Central memory CD8-positive, alpha-beta T cell (primary cell): ENCODE results near the gene FRY.

Experiments
- ATAC-seq: fragments of 150-1000 bp; cut with Tn5 transposase; replicated peaks from 2 replicates; pipeline ENCODE4 v1.10.0; 2022; ENCODE audit warnings: mild to moderate bottlenecking, moderate FRiP score, moderate number of reproducible peaks; ENCODE audit not compliant: poor library complexity, severe bottlenecking; ENCODE audit errors: extremely low read depth
- DNase-seq, 2 donors: peaks; one replicate each; pipeline ENCODE4 v3.0.0; 2021; ENCODE audit warnings: low spot score in 2 of 2
- H3K27ac Mint-ChIP-seq: one replicate; pipeline ENCODE4 v1.8.0; 2022; ENCODE audit warnings: low read depth, mild to moderate bottlenecking, moderate library complexity, mixed read lengths
- H3K27me3 Mint-ChIP-seq: one replicate; pipeline ENCODE4 v1.8.0; 2022; ENCODE audit warnings: mixed read lengths
- H3K36me3 Mint-ChIP-seq: one replicate; pipeline ENCODE4 v1.8.0; 2022; ENCODE audit warnings: mild to moderate bottlenecking, moderate library complexity, mixed read lengths; ENCODE audit not compliant: insufficient read depth
- H3K4me1 Mint-ChIP-seq: one replicate; pipeline ENCODE4 v1.8.0; 2022; ENCODE audit warnings: mixed read lengths
- H3K4me3 Mint-ChIP-seq: one replicate; pipeline ENCODE4 v1.8.0; 2022; ENCODE audit warnings: mild to moderate bottlenecking, moderate library complexity, mixed read lengths
- H3K9me3 Mint-ChIP-seq: one replicate; pipeline ENCODE4 v1.8.0; 2022; ENCODE audit warnings: mixed read lengths

FRY gene

DNA sequence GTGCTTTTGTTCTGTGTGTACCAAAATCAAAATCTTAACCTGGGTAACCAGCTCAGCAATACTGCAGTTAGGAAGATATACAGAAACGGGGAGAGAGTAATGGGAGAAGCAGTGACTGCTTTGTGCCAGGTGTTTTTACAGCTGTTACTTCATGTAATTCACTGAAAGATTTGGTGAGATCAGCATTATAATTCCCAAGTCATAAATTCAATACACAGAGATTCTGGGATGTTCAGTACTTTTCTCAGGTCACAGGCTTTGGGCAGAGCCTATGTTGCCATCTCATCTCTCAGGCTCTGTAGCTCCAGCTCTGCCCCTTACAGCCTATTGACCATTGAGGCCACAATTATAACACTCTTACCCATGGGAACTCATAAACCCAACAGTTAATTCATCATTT lies 145.1 kb downstream of the FRY start:
- DNase-seq (no peak), ATAC-seq (no peak)
- H3K27ac Mint-ChIP-seq: no peak overlapping the region
- peaks cover 2% of the 10 kb centered on the region for H3K36me3 Mint-ChIP-seq
- H3K27me3 Mint-ChIP-seq: peaks cover 10% of the 10 kb centered on the region
- no peaks in the 10 kb centered on the region for H3K4me1 Mint-ChIP-seq
- no peak overlapping the region for H3K4me3 Mint-ChIP-seq
- H3K9me3 Mint-ChIP-seq: no peaks in the 10 kb centered on the region

DNA sequence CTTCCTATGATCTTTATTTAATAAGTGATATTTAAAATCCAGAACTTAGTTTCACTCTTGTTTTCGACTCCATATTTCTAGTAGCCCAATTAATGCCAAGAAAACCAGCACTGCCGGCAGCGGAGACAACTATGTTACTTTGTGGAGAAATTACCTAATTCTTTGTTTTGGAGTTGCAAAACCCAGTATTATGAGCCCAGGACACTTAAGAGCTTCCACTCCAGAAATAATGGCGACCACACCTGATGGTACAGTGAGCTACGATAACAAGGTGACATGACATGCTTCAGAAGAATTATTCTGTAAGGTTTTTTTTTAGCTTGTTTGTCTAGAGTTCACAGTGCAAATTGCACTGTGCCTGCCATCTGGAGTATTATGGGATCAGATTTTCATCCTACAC lies 147.2 kb downstream of the FRY start:
- H3K4me1 Mint-ChIP-seq: no peaks in the 10 kb centered on the region
- no peaks in the 10 kb centered on the region for H3K9me3 Mint-ChIP-seq
- no peak for DNase-seq
- H3K27ac Mint-ChIP-seq: no peak overlapping the region
- peaks cover 2% of the 10 kb centered on the region for H3K36me3 Mint-ChIP-seq
- peaks cover 10% of the 10 kb centered on the region for H3K27me3 Mint-ChIP-seq
- ATAC-seq: no peak
- H3K4me3 Mint-ChIP-seq: no peak overlapping the region

DNA sequence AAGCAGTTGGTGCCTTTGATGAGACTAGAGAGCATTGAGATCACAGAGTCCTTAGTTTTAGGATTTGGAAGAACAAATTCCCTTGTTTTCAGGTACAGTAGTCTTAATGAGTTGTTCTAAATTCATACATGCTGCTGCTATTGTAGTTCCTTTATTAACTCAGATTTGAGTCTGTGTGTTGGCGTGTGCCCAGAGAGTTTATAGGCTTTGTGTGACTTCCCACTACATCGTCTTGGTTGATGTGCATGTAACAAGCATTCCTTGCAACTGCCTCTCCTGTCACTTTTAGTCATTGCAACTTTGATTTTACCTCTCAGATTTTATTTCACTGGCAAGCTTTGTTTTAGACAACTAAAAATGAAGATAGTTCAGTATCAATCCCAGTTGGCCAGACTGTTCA lies 148.1 kb downstream of the FRY start:
- no peaks in the 10 kb centered on the region for H3K4me1 Mint-ChIP-seq
- no peaks in the 10 kb centered on the region for H3K9me3 Mint-ChIP-seq
- H3K27me3 Mint-ChIP-seq: peaks cover 12% of the 10 kb centered on the region
- ATAC-seq (no peak), DNase-seq (no peak)
- no peak overlapping the region for H3K27ac Mint-ChIP-seq
- H3K4me3 Mint-ChIP-seq: no peak overlapping the region
- peaks cover 2% of the 10 kb centered on the region for H3K36me3 Mint-ChIP-seq

DNA sequence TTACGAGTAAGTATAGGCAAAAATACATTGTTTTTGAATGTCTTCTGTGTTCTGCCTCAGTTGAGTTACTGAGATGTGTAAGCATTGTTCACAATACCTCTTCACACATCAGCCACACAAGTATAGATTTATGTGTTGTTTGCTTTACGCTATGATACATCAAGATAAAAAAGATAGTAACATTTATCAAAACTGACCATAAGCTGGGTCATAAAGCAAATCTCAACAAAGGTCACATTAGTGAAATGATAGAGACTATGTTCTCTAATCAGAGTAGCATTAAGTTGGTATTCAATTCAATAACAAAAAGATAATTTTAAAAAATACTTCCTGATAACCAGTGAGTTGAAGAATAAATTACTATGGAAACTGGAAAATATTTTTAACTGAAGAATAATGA lies 156.1 kb downstream of the FRY start:
- H3K4me3 Mint-ChIP-seq: no peak overlapping the region
- peaks cover 3% of the 10 kb centered on the region for H3K36me3 Mint-ChIP-seq
- no peaks in the 10 kb centered on the region for H3K9me3 Mint-ChIP-seq
- ATAC-seq (no peak), DNase-seq (no peak)
- H3K27ac Mint-ChIP-seq: no peak overlapping the region
- H3K27me3 Mint-ChIP-seq: peaks cover 36% of the 10 kb centered on the region
- no peaks in the 10 kb centered on the region for H3K4me1 Mint-ChIP-seq

GRCh38 chr13:32191452-32191998 lies 160.0 kb downstream of the FRY start:
- ATAC-seq (no peak), DNase-seq (no peak)
- no peaks in the 10 kb centered on the region for H3K9me3 Mint-ChIP-seq
- peaks cover 19% of the 10 kb centered on the region for H3K27me3 Mint-ChIP-seq
- peaks cover 3% of the 10 kb centered on the region for H3K36me3 Mint-ChIP-seq
- no peak overlapping the region for H3K27ac Mint-ChIP-seq
- H3K4me3 Mint-ChIP-seq: no peak overlapping the region
- no peaks in the 10 kb centered on the region for H3K4me1 Mint-ChIP-seq

GRCh38 chr13:32195713-32196112 lies 164.1 kb downstream of the FRY start:
- no peak for ATAC-seq
- H3K4me1 Mint-ChIP-seq: no peaks in the 10 kb centered on the region
- no peak overlapping the region for H3K4me3 Mint-ChIP-seq
- H3K36me3 Mint-ChIP-seq: peaks cover 2% of the 10 kb centered on the region
- H3K9me3 Mint-ChIP-seq: no peaks in the 10 kb centered on the region
- no peaks in the 10 kb centered on the region for H3K27me3 Mint-ChIP-seq
- H3K27ac Mint-ChIP-seq: no peak overlapping the region
- DNase-seq: no peak

- Mint-ChIP-seq H3K27ac (no peak overlapping the region), H3K36me3 (peaks cover 2% of the 10 kb centered on the region), H3K27me3 (no peaks in the 10 kb centered on the region), H3K9me3 (no peaks in the 10 kb centered on the region), H3K4me3 (no peak overlapping the region), H3K4me1 (no peaks in the 10 kb centered on the region)
- no peak for ATAC-seq
- DNase-seq: no peak
Observed at GRCh38 chr13:32199168-32199567, 167.6 kb downstream of the FRY start.

GRCh38 chr13:32200741-32201140 lies 169.2 kb downstream of the FRY start:
- Mint-ChIP-seq H3K9me3 (no peaks in the 10 kb centered on the region), H3K27ac (no peak overlapping the region), H3K4me1 (no peaks in the 10 kb centered on the region), H3K4me3 (no peak overlapping the region), H3K27me3 (peaks cover 3% of the 10 kb centered on the region), H3K36me3 (peaks cover 2% of the 10 kb centered on the region)
- DNase-seq (no peak), ATAC-seq (no peak)

DNA sequence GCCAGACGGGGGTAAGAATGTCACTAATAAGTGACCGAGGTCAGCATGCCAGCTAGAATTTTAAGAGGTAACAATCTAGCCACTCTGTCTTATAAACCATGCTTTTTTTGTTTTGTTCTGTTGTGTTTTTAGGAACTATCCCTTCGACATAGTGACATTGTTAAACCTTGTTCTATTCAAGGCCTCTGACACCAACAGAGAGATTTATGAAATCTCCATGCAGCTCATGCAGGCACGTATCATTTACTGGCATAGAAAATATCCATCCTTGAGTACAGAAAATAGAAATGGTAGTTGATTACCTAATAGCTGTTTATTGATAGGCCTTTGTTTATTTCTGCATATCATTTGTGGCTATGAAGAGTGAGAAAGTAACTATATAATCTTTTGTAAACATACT lies 170.2 kb downstream of the FRY start:
- no peak for ATAC-seq
- H3K9me3 Mint-ChIP-seq: no peaks in the 10 kb centered on the region
- no peak overlapping the region for H3K4me3 Mint-ChIP-seq

DNA sequence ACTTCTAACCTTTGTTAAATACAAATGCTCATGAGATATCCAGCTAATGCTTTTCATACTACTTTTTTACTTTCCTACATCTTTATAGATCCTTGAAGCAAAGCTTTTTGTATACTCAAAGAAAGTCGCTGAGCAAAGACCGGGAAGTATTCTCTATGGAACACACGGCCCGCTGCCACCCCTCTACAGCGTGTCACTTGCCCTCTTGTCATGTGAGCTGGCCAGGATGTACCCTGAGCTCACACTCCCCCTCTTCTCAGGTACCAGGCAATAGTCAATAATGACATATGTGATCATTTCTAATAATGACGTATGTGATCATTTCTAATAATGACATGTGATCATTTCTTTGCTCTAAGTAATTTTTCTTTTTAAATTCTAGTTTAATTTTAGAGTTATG lies 170.7 kb downstream of the FRY start:
- Mint-ChIP-seq H3K36me3 (peaks cover 2% of the 10 kb centered on the region), H3K27ac (no peak overlapping the region), H3K9me3 (no peaks in the 10 kb centered on the region), H3K27me3 (peaks cover 18% of the 10 kb centered on the region), H3K4me1 (no peaks in the 10 kb centered on the region), H3K4me3 (no peak overlapping the region)
- DNase-seq (no peak), ATAC-seq (no peak)

More for the DNA sequence above, 170.2 kb downstream of the FRY start:
- H3K36me3 Mint-ChIP-seq: peaks cover 2% of the 10 kb centered on the region
- DNase-seq: no peak
- no peaks in the 10 kb centered on the region for H3K4me1 Mint-ChIP-seq
- H3K27ac Mint-ChIP-seq: no peak overlapping the region
- peaks cover 14% of the 10 kb centered on the region for H3K27me3 Mint-ChIP-seq

DNA sequence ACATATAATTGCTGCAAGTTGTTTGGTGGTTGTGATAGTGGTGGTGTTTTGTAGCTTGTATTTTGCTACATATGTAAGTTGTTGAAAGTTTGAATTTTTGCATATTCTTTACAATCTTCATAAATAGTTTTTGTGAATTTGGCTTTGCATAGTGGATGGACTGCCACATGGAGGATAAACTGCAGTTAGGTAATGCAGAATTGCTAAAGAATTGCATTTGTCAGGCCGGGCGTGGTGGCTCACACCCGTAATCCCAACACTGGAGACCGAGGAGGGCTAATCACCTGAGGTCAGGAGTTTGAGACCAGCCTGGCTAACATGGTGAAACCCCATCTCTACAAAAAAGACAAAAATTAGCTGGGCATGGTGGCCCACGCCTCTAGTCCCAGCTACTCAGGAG lies 171.6 kb downstream of the FRY start:
- ATAC-seq (no peak), DNase-seq (no peak)
- H3K36me3 Mint-ChIP-seq: peaks cover under 1% of the 10 kb centered on the region
- no peaks in the 10 kb centered on the region for H3K4me1 Mint-ChIP-seq
- H3K4me3 Mint-ChIP-seq: no peak overlapping the region
- peaks cover 21% of the 10 kb centered on the region for H3K27me3 Mint-ChIP-seq
- H3K9me3 Mint-ChIP-seq: no peaks in the 10 kb centered on the region
- no peak overlapping the region for H3K27ac Mint-ChIP-seq

DNA sequence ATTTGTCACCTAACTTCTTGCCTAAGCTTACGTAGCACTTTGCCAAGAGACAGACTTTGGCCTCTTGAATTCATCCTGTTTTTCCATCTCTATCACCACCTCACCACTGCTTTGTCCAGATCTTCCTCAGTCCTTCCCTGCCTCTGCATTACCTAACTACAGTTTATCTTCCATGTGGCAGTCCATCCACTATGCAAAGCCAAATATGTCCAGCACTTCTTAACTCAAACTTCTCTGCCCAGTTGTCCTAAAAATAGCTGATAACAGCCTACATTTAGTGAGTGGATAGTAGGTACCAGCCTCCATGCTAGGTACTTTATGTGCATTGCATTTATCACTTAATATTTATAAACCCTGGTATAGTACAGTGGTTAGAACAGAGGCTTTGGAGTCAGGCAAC lies 172.2 kb downstream of the FRY start:
- Mint-ChIP-seq H3K36me3 (peaks cover under 1% of the 10 kb centered on the region), H3K4me3 (no peak overlapping the region)

DNA sequence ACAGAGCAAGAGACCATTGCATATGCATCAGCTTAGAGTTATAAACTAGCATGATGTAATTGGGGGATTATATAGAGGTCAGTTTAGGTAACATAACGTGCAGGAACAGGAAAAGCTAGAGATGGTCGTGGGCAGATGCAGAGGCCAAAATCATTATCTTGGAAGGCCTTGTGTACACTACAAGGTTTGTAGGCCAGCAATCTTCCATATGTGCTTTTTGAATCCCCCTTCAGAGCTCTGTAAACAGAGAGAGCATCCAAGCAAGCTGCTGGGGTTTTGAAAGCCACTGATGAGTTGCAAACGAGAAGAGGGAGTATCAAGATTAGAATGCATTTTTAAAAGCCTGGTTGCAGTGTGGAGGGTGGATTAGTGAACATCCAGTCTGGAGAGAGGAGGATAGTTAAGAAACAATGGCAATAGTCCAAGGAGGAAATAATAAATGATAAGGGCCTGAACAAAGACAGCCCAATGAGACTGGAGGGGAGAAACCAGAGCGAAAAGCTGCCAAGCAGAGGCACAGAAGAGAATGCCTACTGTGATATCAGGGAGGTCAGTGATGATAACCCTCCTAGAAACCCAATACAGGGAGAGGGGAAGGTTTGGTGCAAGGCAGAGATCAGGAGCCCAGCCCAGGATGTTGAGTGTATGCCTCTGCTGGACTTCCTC lies 174.0 kb downstream of the FRY start:
- ATAC-seq: no peak
- H3K27ac Mint-ChIP-seq: no peak overlapping the region
- H3K27me3 Mint-ChIP-seq: peaks cover 21% of the 10 kb centered on the region
- H3K36me3 Mint-ChIP-seq: peaks cover 2% of the 10 kb centered on the region
- no peak for DNase-seq
- H3K9me3 Mint-ChIP-seq: no peaks in the 10 kb centered on the region
- no peaks in the 10 kb centered on the region for H3K4me1 Mint-ChIP-seq
- H3K4me3 Mint-ChIP-seq: no peak overlapping the region

More for the DNA sequence above, 172.2 kb downstream of the FRY start:
- no peaks in the 10 kb centered on the region for H3K9me3 Mint-ChIP-seq
- no peak for DNase-seq
- peaks cover 21% of the 10 kb centered on the region for H3K27me3 Mint-ChIP-seq
- no peak for ATAC-seq
- H3K27ac Mint-ChIP-seq: no peak overlapping the region
- no peaks in the 10 kb centered on the region for H3K4me1 Mint-ChIP-seq
